Hepatocyte (in vitro differentiated cells): ENCODE measurements around the gene CRLF3. TPM values are rescaled to one million over a fixed set of nuclear protein-coding genes. Genes with fewer than 3 reads are reported as not detected.

ENCODE experiments used
- DNase-seq: peaks from one replicate; pipeline ENCODE4 v3.0.0-alpha.2; 2016; ENCODE audit warnings: low spot score
- H2AFZ ChIP-seq: fragments of 200-600 bp; sonication (generic); 2 replicates; pipeline ENCODE4 v1.6.0; 2016; ENCODE audit warnings: antibody characterized with exemption, mild to moderate bottlenecking
- H3K27ac ChIP-seq: fragments of 200-600 bp; sonication (generic); 2 replicates; pipeline ENCODE4 v1.5.1; 2016; ENCODE audit warnings: mild to moderate bottlenecking
- H3K27me3 ChIP-seq: fragments of 200-600 bp; sonication (generic); 2 replicates; pipeline ENCODE4 v1.6.1; 2016
- H3K36me3 ChIP-seq: fragments of 200-600 bp; sonication (generic); replicated peaks from 2 replicates; pipeline ENCODE4 v1.5.1; 2016; ENCODE audit warnings: low read depth; ENCODE audit not compliant: insufficient read depth
- H3K4me1 ChIP-seq: fragments of 200-600 bp; sonication (generic); 2 replicates; pipeline ENCODE4 v1.5.1; 2016; ENCODE audit warnings: mild to moderate bottlenecking, moderate library complexity; ENCODE audit not compliant: insufficient read depth
- H3K4me2 ChIP-seq: fragments of 200-600 bp; sonication (generic); 2 replicates; pipeline ENCODE4 v1.6.0; 2016
- H3K4me3 ChIP-seq: fragments of 200-600 bp; sonication (generic); 2 replicates; pipeline ENCODE4 v1.5.1; 2016; ENCODE audit warnings: mild to moderate bottlenecking
- H3K79me2 ChIP-seq: fragments of 200-600 bp; sonication (generic); 2 replicates; pipeline ENCODE4 v1.6.0; 2017; ENCODE audit warnings: mild to moderate bottlenecking
- H3K9me2 ChIP-seq: fragments of 200-600 bp; sonication (generic); replicated peaks from 2 replicates; pipeline ENCODE4 v1.6.0; 2017; ENCODE audit warnings: mild to moderate bottlenecking; ENCODE audit not compliant: insufficient read depth
- H3K9me3 ChIP-seq: fragments of 200-600 bp; sonication (generic); 2 replicates; pipeline ENCODE4 v1.5.1; 2016; ENCODE audit warnings: low read depth, mild to moderate bottlenecking
- H4K20me1 ChIP-seq: fragments of 200-600 bp; sonication (generic); 2 replicates; pipeline ENCODE4 v1.6.0; 2016; ENCODE audit warnings: mild to moderate bottlenecking; ENCODE audit not compliant: insufficient read depth, poor library complexity, severe bottlenecking
- EZH2 ChIP-seq: fragments of 200-600 bp; sonication (generic); IDR thresholded peaks from 2 replicates; pipeline ENCODE4 v1.6.1; 2016; ENCODE audit warnings: antibody characterized with exemption, mild to moderate bottlenecking, borderline replicate concordance
- EZH2phosphoT487 ChIP-seq: fragments of 200-600 bp; sonication (generic); IDR thresholded peaks from one replicate; pipeline ENCODE4 v1.6.1; 2018; ENCODE audit warnings: antibody characterized with exemption, mild to moderate bottlenecking, low read depth, moderate library complexity; ENCODE audit not compliant: unreplicated experiment, severe bottlenecking
- WGBS: methylation state at CpG from one replicate; pipeline ENCODE4 v1.1.6; 2016; ENCODE audit warnings: low lambda C conversion rate; ENCODE audit errors: missing lambda C conversion rate; 5-methylcytosine and 5-hydroxymethylcytosine counted together
- polyA plus RNA-seq: library from polyadenylated mRNA; unstranded; fragments of >200 nt; fragmentation: Nextera tagmentation; extraction: Ambion mirVana; gene quantifications from 2 replicates; pipeline ENCODE4 v1.2.1, GENCODE V29; 2016
- total RNA-seq: library from RNA; depleted of rRNA; stranded (reverse); fragments of >200 nt; gene quantifications from 2 replicates; pipeline ENCODE4 v1.2.3, GENCODE V29; 2014
- TF ChIP-seq, protein P1 (sequence below): fragments of 200-600 bp; sonication (generic); IDR thresholded peaks from 2 replicates; pipeline ENCODE4 v1.5.1; 2016; ENCODE audit warnings: antibody characterized with exemption, mild to moderate bottlenecking; ENCODE audit not compliant: poor library complexity

The CRLF3 gene
- total and polyA plus RNA-seq, 2 experiments from 2014 or later: 8.4 to 8.7 TPM

DNA sequence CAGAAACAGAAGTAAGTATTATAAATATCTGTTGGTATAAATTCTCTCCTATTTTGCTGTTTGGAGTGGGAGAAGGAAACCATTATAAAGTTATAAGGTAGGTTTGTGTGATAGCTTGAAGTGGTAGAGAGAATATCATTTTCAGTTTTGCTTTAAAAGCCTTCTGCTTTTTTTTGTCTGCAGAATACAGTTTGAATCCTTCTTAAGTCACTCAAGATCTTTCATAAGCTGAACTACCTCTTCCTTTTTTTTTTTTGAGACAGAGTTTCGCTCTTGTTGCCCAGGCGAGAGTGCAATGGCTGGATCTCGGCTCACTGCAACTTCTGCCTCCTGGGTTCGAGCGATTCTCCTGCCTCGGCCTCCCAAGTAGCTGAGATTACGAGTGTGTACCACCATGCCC is 16.3 kb upstream of the CRLF3 start:
- Histone ChIP-seq H3K4me2 (no peak overlapping the region), H3K9me2 (no peaks in the 10 kb centered on the region), H4K20me1 (no peaks in the 10 kb centered on the region), H3K27ac (no peak overlapping the region), H3K27me3 (no peaks in the 10 kb centered on the region), H3K9me3 (no peaks in the 10 kb centered on the region), H3K4me3 (no peak overlapping the region), H3K79me2 (no peaks in the 10 kb centered on the region), H2AFZ (no peak overlapping the region), H3K4me1 (no peaks in the 10 kb centered on the region), H3K36me3 (no peaks in the 10 kb centered on the region)
- no peak for DNase-seq
- 100% methylated on average over 6 of the region's 7 CpGs for WGBS
- no peak for TF ChIP-seq EZH2phosphoT487
- TF ChIP-seq, protein P1, sequence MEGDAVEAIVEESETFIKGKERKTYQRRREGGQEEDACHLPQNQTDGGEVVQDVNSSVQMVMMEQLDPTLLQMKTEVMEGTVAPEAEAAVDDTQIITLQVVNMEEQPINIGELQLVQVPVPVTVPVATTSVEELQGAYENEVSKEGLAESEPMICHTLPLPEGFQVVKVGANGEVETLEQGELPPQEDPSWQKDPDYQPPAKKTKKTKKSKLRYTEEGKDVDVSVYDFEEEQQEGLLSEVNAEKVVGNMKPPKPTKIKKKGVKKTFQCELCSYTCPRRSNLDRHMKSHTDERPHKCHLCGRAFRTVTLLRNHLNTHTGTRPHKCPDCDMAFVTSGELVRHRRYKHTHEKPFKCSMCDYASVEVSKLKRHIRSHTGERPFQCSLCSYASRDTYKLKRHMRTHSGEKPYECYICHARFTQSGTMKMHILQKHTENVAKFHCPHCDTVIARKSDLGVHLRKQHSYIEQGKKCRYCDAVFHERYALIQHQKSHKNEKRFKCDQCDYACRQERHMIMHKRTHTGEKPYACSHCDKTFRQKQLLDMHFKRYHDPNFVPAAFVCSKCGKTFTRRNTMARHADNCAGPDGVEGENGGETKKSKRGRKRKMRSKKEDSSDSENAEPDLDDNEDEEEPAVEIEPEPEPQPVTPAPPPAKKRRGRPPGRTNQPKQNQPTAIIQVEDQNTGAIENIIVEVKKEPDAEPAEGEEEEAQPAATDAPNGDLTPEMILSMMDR: no peak
- TF ChIP-seq EZH2: no peak

DNA sequence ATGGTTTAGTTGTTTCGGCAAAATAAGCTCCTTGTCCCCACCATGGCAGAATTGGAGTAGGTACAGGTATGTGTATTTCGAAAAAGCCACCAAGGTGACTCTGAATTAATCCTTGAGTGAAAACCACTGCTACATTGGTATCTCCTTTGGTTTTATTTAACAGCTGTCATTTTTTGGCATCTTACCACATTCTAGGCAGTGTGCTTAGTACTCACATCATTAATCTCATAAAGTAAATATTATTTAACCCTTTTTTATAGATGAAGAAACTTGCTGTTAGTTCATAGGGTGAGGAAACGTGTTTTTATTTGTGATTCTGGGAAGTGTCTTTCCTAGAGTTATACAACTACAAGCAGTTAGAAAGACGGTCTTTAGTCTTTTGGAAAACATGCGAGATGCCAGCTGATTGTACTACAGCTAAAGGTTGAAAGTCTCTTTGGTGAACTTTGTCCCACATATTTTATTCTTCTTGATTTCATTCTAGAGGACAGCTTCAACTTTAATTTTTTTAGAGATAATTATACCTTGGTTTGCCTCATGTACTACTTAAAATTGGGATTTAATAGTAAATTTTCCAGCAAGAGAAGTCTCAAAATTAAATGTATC is 13.8 kb upstream of the CRLF3 start:
- Histone ChIP-seq H3K4me2 (no peak overlapping the region), H4K20me1 (no peaks in the 10 kb centered on the region), H3K9me2 (no peaks in the 10 kb centered on the region), H3K27me3 (no peaks in the 10 kb centered on the region), H3K36me3 (no peaks in the 10 kb centered on the region), H3K4me1 (no peaks in the 10 kb centered on the region), H3K4me3 (no peak overlapping the region), H3K79me2 (peaks cover 16% of the 10 kb centered on the region), H3K9me3 (no peaks in the 10 kb centered on the region), H3K27ac (no peak overlapping the region), H2AFZ (no peak overlapping the region)
- TF ChIP-seq EZH2 (no peak), EZH2phosphoT487 (no peak)
- TF ChIP-seq, protein P1: no peak
- DNase-seq: no peak
- 93% methylated on average over 5 of the region's 5 CpGs for WGBS

DNA sequence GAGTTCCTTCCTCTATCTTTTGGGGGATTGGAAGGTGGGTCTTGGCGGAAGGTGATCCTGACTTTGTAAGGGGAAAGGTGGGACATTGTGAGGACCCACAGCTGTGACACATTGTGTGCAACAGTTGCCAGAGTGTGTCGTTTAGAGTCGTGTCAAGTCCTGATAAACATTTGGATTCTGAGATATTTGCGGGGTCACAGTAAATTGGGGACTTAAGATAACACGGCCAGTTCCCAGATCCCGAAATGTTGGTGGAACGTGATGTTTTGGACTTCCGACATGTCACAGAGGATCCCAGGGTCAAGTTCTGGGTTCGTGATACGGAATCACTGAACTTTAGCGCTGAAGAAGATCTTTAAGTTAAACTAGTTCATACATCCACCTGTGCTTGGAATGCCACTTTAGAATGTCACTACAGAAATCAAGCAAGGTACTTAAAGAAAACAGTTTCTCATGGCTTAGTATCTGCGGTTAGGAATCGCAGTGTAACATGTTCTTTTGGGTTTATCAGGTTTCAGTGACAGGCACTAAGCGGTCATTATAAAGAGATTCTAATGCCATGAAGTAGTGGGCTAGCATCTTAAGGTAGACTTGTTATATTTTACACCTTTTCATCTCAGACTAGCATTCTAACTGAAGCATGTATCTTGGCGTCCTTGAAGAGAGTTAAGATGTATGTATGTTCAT is 8.1 kb upstream of the CRLF3 start:
- H3K9me3 ChIP-seq: no peaks in the 10 kb centered on the region
- H3K9me2 ChIP-seq: no peaks in the 10 kb centered on the region
- peak overlapping the region; percentile 91 for H3K4me3 ChIP-seq
- no peaks in the 10 kb centered on the region for H4K20me1 ChIP-seq
- peak overlapping the region; percentile 36 for H3K27ac ChIP-seq
- no peaks in the 10 kb centered on the region for H3K36me3 ChIP-seq
- TF ChIP-seq EZH2: no peak
- no peak for TF ChIP-seq EZH2phosphoT487
- TF ChIP-seq, protein P1: no peak
- peak overlapping the region; percentile 89 for H3K4me2 ChIP-seq
- peak overlapping the region; percentile 95 for H2AFZ ChIP-seq
- peaks cover 12% of the 10 kb centered on the region for H3K4me1 ChIP-seq
- DNase-seq: no peak
- peaks cover 30% of the 10 kb centered on the region for H3K79me2 ChIP-seq
- H3K27me3 ChIP-seq: no peaks in the 10 kb centered on the region
- 6% methylated on average over 15 of the region's 15 CpGs for whole genome bisulfite sequencing
